Esophagus squamous epithelium (tissue), 5 donors: Measurements from ENCODE around the gene CRYBG1. TPM values are rescaled to one million over a fixed set of nuclear protein-coding genes. Genes with fewer than 3 reads are reported as not detected.

ENCODE experiments used
- DNase-seq: peaks from one replicate; lab custom pipeline; 2025; lab: John Stamatoyannopoulos, UW
- H3K27ac ChIP-seq, 4 donors: fragments of 200-600 bp; sonication (generic); one replicate each; pipeline ENCODE4 v1.5.1; 2016 to 2019; ENCODE audit warnings: mild to moderate bottlenecking in 1 of 4
- H3K27me3 ChIP-seq, 4 donors: fragments of 200-600 bp; sonication (generic); 1 replicate in 3 of 4; 2 replicates in 1 of 4; pipeline versions ENCODE4 v1.5.1 to v1.6.0; 2017 to 2021; ENCODE audit warnings: antibody characterized with exemption in 1 of 4
- H3K36me3 ChIP-seq, 3 donors: fragments of 200-600 bp; sonication (generic); one replicate each; pipeline ENCODE4 v1.5.1; 2016 to 2019
- H3K4me1 ChIP-seq, 3 donors: fragments of 200-600 bp; sonication (generic); one replicate each; pipeline ENCODE4 v1.5.1; 2017 to 2019
- H3K4me3 ChIP-seq, 4 donors: fragments of 200-600 bp; sonication (generic); 1 replicate in 3 of 4; 2 replicates in 1 of 4; pipeline ENCODE4 v1.5.1; 2016 to 2019; ENCODE audit warnings: mild to moderate bottlenecking in 2 of 4, moderate library complexity in 1 of 4
- H3K9me3 ChIP-seq, 3 donors: fragments of 200-600 bp; sonication (generic); one replicate each; pipeline ENCODE4 v1.5.1; 2016 to 2019
- POLR2A ChIP-seq, 4 donors: fragments of 450-650 bp; IDR thresholded peaks; one replicate each; pipeline ENCODE4 v1.6.1; 2017; ENCODE audit warnings: antibody characterized with exemption in 4 of 4, mild to moderate bottlenecking in 4 of 4, moderate library complexity in 3 of 4
- WGBS, 2 donors: methylation state at CpG; one replicate each; pipeline ENCODE4 v1.1.5; 2018; 5-methylcytosine and 5-hydroxymethylcytosine counted together
- intact Hi-C: fragments of 100-400 bp; cut with DNase I; formaldehyde crosslinking; loops from one replicate; pipeline ENCODE4 v1.15.0; 2022
- total RNA-seq, 4 donors: library from RNA; depleted of rRNA; stranded (reverse); fragments of >200 nt; gene quantifications; one replicate each; pipeline ENCODE4 v1.1.0, GENCODE V29; 2016
- TF ChIP-seq, protein P1 (sequence below), 6 experiments: fragments of 450-650 bp in 4 of 6; fragments of 200-600 bp in 2 of 6; sonication (generic) in 2 of 6; IDR thresholded peaks; one replicate each; pipeline ENCODE4 v1.5.1; 2016 to 2019; ENCODE audit warnings: antibody characterized with exemption in 6 of 6, mild to moderate bottlenecking in 4 of 6, moderate library complexity in 4 of 6
- donor health status: DM: yes; HTN: yes; CAD: no.

CRYBG1 gene
- total RNA-seq, 4 donors from 2014 or later = 119 to 185 (median 153) TPM

DNA sequence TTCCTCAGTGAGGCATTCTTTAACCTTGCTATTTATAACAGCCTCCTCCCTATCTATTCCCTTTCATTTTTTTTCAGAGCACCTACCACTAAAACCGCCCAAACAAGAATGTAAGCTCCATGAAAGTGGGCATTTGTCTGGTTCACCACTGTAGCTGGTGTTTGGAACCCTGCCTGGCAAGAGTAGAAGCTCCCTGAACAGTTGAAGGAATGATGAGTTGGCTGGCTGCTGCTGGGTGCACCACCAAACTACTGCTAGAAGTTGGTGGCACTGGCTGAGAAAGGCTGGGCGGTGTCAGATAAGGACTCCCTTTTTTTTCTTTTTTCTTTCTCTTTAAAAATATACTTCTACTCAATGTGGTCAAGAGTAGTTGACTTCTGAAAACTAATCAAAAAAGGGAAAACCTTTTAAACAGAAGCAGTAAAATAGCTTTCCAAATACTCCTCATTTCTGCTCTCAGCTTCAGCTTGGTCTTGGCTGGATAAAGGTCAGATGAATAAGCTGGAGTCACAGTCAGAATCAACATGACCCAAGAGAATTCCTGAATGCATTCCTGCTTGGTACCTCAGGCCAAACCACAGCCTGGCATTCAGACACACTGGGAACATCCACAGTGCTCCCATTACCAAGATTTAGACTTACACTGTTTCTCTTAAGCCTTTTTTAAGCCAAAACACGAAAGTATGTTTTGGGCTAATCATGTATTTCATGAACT, 230.8 kb downstream of the CRYBG1 start:
- Histone ChIP-seq H3K4me3 (no peak overlapping the region), H3K36me3 (peaks cover 0 to 29% (median 0%) of the 10 kb centered on the region in 3 donors), H3K27ac (no peak overlapping the region), H3K9me3 (no peaks in the 10 kb centered on the region), H3K4me1 (no peaks in the 10 kb centered on the region), H3K27me3 (no peaks in the 10 kb centered on the region)
- WGBS, 2 donors = 87 to 90% methylated on average over 3 of the region's 3 CpGs
- intact Hi-C loops = no loop called here
- no peak for DNase-seq
- no peak for TF ChIP-seq POLR2A (IDR thresholded peaks at IDR 0.05)
- TF ChIP-seq, protein P1, sequence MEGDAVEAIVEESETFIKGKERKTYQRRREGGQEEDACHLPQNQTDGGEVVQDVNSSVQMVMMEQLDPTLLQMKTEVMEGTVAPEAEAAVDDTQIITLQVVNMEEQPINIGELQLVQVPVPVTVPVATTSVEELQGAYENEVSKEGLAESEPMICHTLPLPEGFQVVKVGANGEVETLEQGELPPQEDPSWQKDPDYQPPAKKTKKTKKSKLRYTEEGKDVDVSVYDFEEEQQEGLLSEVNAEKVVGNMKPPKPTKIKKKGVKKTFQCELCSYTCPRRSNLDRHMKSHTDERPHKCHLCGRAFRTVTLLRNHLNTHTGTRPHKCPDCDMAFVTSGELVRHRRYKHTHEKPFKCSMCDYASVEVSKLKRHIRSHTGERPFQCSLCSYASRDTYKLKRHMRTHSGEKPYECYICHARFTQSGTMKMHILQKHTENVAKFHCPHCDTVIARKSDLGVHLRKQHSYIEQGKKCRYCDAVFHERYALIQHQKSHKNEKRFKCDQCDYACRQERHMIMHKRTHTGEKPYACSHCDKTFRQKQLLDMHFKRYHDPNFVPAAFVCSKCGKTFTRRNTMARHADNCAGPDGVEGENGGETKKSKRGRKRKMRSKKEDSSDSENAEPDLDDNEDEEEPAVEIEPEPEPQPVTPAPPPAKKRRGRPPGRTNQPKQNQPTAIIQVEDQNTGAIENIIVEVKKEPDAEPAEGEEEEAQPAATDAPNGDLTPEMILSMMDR (IDR thresholded peaks at IDR 0.05) = no peak

GRCh38 chr6:106599440-106599839, 238.9 kb downstream of the CRYBG1 start:
- no peaks in the 10 kb centered on the region for H3K9me3 ChIP-seq
- peaks cover 0 to 19% (median 0%) of the 10 kb centered on the region in 3 donors for H3K36me3 ChIP-seq
- DNase-seq = no peak
- TF ChIP-seq, protein P1 (IDR thresholded peaks at IDR 0.05) = no peak
- no peak for TF ChIP-seq POLR2A (IDR thresholded peaks at IDR 0.05)
- intact Hi-C loops = no loop called here
- WGBS, 2 donors = 88 to 92% methylated on average over 1 to 2 of the region's 2 CpGs
- H3K4me1 ChIP-seq = no peaks in the 10 kb centered on the region
- H3K4me3 ChIP-seq = no peak overlapping the region
- no peak overlapping the region for H3K27ac ChIP-seq
- H3K27me3 ChIP-seq = no peaks in the 10 kb centered on the region

- TF ChIP-seq, protein P1 (IDR thresholded peaks at IDR 0.05) = no peak
- no peak for TF ChIP-seq POLR2A (IDR thresholded peaks at IDR 0.05)
- no peak overlapping the region for H3K4me3 ChIP-seq
- intact Hi-C loops = loop anchor here (10.0 kb wide), 1 partner anchor 374 kb away; the partner anchor contains the start of gene CD24
- no peaks in the 10 kb centered on the region for H3K27me3 ChIP-seq
- 92 to 100% methylated on average over 2 of the region's 2 CpGs for WGBS, 2 donors
- DNase-seq = no peak
- no peaks in the 10 kb centered on the region for H3K9me3 ChIP-seq
- H3K27ac ChIP-seq = no peak overlapping the region
- H3K36me3 ChIP-seq = peaks cover 0 to 23% (median 0%) of the 10 kb centered on the region in 3 donors
- H3K4me1 ChIP-seq = no peaks in the 10 kb centered on the region
Observed at GRCh38 chr6:106600329-106600728, 239.8 kb downstream of the CRYBG1 start.

DNA sequence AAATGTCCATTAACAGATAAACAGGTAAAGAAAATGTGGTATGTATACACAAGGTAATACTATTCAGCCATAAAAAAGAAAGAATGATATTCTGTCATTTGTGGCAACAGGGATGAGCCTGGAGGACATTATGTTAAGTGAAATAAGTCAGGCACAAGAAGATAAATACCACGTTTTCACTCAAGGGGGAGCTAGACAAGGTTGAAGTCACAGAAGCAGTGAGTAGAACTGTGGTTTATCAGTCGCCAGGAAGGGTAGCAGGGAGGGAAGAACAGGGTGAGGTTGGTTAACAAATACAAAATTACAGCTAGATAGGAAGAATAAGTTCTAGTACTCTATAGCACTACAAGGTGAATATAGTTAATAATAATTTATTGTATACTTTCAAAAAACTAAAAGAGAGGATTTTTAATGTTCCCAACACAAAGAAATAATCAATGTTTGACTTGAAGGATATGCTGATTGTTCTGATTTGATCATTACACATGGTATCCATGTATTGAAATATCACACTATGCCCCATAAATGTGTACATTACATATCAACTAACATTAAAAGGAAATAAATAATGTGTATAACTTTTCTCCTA, 247.7 kb downstream of the CRYBG1 start:
- intact Hi-C loops = loop anchor here (10.0 kb wide), 1 partner anchor 367 kb away; the partner anchor contains the start of gene CD24
- DNase-seq = no peak
- no peaks in the 10 kb centered on the region for H3K9me3 ChIP-seq
- H3K4me3 ChIP-seq = no peak overlapping the region
- H3K27ac ChIP-seq = no peak overlapping the region
- no peaks in the 10 kb centered on the region for H3K27me3 ChIP-seq
- no peaks in the 10 kb centered on the region for H3K4me1 ChIP-seq
- no peak for TF ChIP-seq POLR2A (IDR thresholded peaks at IDR 0.05)
- TF ChIP-seq, protein P1 (IDR thresholded peaks at IDR 0.05) = peak; percentile 47 to 81 (median 68)
- 8 to 10% methylated on average over 2 of the region's 2 CpGs for WGBS, 2 donors
- H3K36me3 ChIP-seq = peaks cover 0 to 8% (median 0%) of the 10 kb centered on the region in 3 donors

DNA sequence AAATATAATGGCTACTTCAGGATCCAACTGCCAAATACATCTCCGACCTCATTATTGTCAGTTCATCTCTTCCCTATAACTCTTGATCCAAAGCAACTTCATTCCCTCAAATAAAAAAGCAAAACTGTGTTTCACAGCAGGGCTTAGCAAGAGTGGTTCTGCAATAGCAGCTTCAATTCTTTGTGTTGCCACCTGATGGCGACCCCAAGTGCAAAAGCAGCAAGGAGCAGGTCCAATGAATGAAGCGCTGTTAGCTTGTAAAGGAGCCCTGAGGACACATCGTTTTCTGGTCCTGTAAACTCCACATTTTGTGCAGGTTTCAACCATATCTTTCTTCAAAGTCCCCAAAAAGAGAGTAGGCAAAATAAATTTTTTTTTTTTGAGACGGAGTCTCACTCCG, 249.2 kb downstream of the CRYBG1 start:
- WGBS, 2 donors = 70 to 79% methylated on average over 6 of the region's 6 CpGs

More for the DNA sequence above, 249.2 kb downstream of the CRYBG1 start:
- Histone ChIP-seq H3K4me1 (no peaks in the 10 kb centered on the region), H3K27me3 (no peaks in the 10 kb centered on the region), H3K27ac (no peak overlapping the region), H3K4me3 (no peak overlapping the region), H3K36me3 (peaks cover 0 to 19% (median 0%) of the 10 kb centered on the region in 3 donors), H3K9me3 (no peaks in the 10 kb centered on the region)
- no peak for TF ChIP-seq POLR2A (IDR thresholded peaks at IDR 0.05)
- TF ChIP-seq, protein P1 (IDR thresholded peaks at IDR 0.05) = peak in 4 of 6 experiments; percentile 7 to 49 (median 32)
- intact Hi-C loops = loop anchor here (10.0 kb wide), 1 partner anchor 365 kb away; the partner anchor contains the start of gene CD24
- DNase-seq = no peak
